CD4-positive, alpha-beta memory T cell (primary cell): ENCODE data around the gene ARHGAP45. TPM values are rescaled to one million over a fixed set of nuclear protein-coding genes. Genes with fewer than 3 reads are reported as not detected.

Experiments used
- CTCF ChIA-PET: fragments of 350-600 bp; sonication (Branson Sonifier 250); formaldehyde crosslinking; loops from one replicate; lab custom pipeline; 2021; ENCODE audit warnings: inconsistent platforms; ENCODE audit not compliant: partially characterized antibody; lab: Charles Lee
- POLR2A ChIA-PET: fragments of 350-600 bp; sonication (Branson Sonifier 250); formaldehyde crosslinking; loops from one replicate; lab custom pipeline; 2021; ENCODE audit not compliant: partially characterized antibody; lab: Charles Lee
- DNase-seq, 5 donors: peaks; one replicate each; pipeline versions ENCODE4 v3.0.0 to v3.0.0-alpha.2; 2020 to 2022; ENCODE audit warnings: mixed read lengths in 1 of 5
- H3K27ac ChIP-seq: one replicate; pipeline ENCODE4 v1.7.0; 2013; ENCODE audit warnings: low read depth, low read length
- H3K27me3 ChIP-seq: 2 replicates; pipeline ENCODE4 v1.7.0; 2013; ENCODE audit warnings: mild to moderate bottlenecking, low read length, moderate library complexity; ENCODE audit not compliant: insufficient read depth
- H3K36me3 ChIP-seq: 2 replicates; pipeline ENCODE4 v1.7.0; 2013; ENCODE audit warnings: mild to moderate bottlenecking, low read length, moderate library complexity; ENCODE audit not compliant: insufficient read depth
- H3K4me1 ChIP-seq: 2 replicates; pipeline ENCODE4 v1.7.0; 2013; ENCODE audit warnings: mild to moderate bottlenecking, low read length, moderate library complexity; ENCODE audit not compliant: insufficient read depth
- H3K4me3 ChIP-seq, 2 donors: one replicate each; pipeline ENCODE4 v1.7.0; 2013; ENCODE audit warnings: low read length in 2 of 2, mild to moderate bottlenecking in 1 of 2
- H3K9me3 ChIP-seq, 2 donors: one replicate each; pipeline ENCODE4 v1.7.0; 2013; ENCODE audit warnings: low read length in 2 of 2, control low read depth in 1 of 2; ENCODE audit not compliant: control insufficient read depth in 1 of 2
- H3K27ac Mint-ChIP-seq, 7 donors: one replicate each; pipeline ENCODE4 v1.8.0; 2020 to 2021; ENCODE audit warnings: mixed read lengths in 7 of 7, mild to moderate bottlenecking in 6 of 7, inconsistent platforms in 3 of 7, moderate library complexity in 3 of 7
- H3K27me3 Mint-ChIP-seq, 2 donors: one replicate each; pipeline ENCODE4 v1.8.0; 2020 to 2021; ENCODE audit warnings: mixed read lengths in 2 of 2
- H3K36me3 Mint-ChIP-seq, 2 donors: one replicate each; pipeline ENCODE4 v1.8.0; 2020 to 2021; ENCODE audit warnings: mixed read lengths in 2 of 2, inconsistent platforms in 1 of 2, mild to moderate bottlenecking in 1 of 2
- H3K4me1 Mint-ChIP-seq, 4 donors: one replicate each; pipeline ENCODE4 v1.8.0; 2020 to 2021; ENCODE audit warnings: mixed read lengths in 4 of 4, mild to moderate bottlenecking in 1 of 4
- H3K4me3 Mint-ChIP-seq, 8 donors: one replicate each; pipeline ENCODE4 v1.8.0; 2020 to 2021; ENCODE audit warnings: mixed read lengths in 8 of 8, mild to moderate bottlenecking in 7 of 8, moderate library complexity in 6 of 8, inconsistent platforms in 3 of 8
- H3K9me3 Mint-ChIP-seq, 8 donors: one replicate each; pipeline ENCODE4 v1.8.0; 2020 to 2021; ENCODE audit warnings: mixed read lengths in 8 of 8, mild to moderate bottlenecking in 5 of 8, inconsistent platforms in 3 of 8, moderate library complexity in 1 of 8
- intact Hi-C: fragments of 100-400 bp; cut with micrococcal nuclease; formaldehyde crosslinking; loops from one replicate; pipeline ENCODE4 v1.15.1; 2023
- polyA plus RNA-seq, 2 donors: library from polyadenylated mRNA; unstranded; fragments of 300-500 nt; fragmentation: Illumina TruSeq; gene quantifications; one replicate each; pipeline ENCODE4 v1.2.3, GENCODE V29; 2021
- total RNA-seq, 2 experiments: library from RNA; stranded (reverse); gene quantifications; one replicate each; pipeline ENCODE4 v1.2.3, GENCODE V29; 2021

Gene ARHGAP45
- total and polyA plus RNA-seq, 4 experiments from 2014 or later, result 222 to 836 (median 667) TPM

DNA sequence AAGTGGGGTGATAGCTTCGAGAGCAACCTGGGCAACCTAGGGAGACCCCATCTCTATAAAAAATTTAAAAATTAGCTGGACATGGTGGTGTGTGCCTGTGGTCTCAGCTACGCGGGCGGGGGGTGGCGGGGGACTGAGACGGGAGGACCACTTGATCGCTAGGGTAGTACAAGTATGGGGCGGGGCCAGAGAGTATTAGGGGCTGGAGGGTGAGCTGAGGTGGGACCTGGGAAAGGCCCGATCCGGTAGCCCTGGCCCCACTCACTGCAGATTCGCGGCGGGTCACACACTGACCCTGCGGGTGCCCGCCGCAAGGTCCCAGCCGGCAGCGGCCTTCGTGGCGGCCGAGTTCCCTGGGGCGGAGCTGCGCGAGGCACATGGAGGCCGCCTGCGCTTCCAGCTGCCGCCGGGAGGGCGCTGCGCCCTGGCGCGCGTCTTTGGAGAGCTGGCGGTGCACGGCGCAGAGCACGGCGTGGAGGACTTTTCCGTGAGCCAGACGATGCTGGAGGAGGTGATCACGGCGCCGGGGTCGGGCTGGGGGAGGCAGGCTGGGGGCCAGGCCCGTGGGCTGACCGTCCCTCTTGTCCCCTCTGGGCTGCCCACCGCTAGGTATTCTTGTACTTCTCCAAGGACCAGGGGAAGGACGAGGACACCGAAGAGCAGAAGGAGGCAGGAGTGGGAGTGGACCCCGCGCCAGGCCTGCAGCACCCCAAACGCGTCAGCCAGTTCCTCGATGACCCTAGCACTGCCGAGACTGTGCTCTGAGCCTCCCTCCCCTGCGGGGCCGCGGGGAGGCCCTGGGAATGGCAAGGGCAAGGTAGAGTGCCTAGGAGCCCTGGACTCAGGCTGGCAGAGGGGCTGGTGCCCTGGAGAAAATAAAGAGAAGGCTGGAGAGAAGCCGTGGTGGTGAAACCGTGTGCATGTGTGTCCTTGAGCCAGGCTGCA, 2.0 kb upstream of the ARHGAP45 start:
- H3K27me3 ChIP-seq, result no peaks in the 10 kb centered on the region

DNA sequence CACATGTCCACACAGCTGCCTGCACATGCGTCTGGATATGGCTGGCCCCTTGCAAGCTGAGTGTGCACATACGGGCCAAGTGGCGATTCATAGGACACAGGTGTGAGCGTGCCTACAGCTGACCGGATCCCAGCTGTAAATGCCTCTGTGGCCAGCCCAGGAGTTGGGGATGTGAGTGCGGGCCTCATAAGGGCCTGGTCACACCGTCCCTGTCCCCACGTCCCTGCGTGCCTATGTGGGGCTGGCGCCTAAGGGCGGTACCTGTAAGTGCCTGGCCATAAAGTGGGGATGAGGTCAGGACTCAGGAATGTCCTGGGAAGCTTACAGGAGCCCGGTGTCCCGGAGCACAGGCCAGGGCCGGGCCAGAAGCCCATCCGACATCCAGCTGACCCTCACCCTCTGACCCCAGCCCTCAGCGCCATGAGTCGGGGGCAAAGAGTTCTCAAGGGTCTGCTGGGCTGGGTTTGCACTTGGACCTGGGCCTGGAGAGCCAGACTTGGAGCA, 1.3 kb upstream of the ARHGAP45 start:
- Mint-ChIP-seq H3K4me1 (peaks cover 21 to 59% (median 38%) of the 10 kb centered on the region in 4 donors), H3K9me3 (peaks cover 0 to 5% (median 0%) of the 10 kb centered on the region in 8 donors), H3K36me3 (peaks cover 13% of the 10 kb centered on the region in 2 donors), H3K27me3 (no peaks in the 10 kb centered on the region), H3K27ac (peak overlapping the region; percentile 37 to 95 (median 84)), H3K4me3 (peak overlapping the region in 6 of 8 donors; percentile 51 to 96 (median 70))
- ChIA-PET CTCF (interaction anchor here (1.2 to 5.7 kb wide), 14 partner anchors 8 to 44 kb away, joined by 3 to 219 read pairs (median 4); partner anchors contain the start of genes CNN2 and RNU6-2), POLR2A (interaction anchor here (1.2 to 57.1 kb wide), 6 partner anchors 2 to 203 kb away, joined by 7 to 3893 read pairs (median 532); partner anchors contain the start of genes ABCA7, ARHGAP45, CIRBP and CNN2)
- H3K4me3 ChIP-seq, result no peak overlapping the region
- H3K4me1 ChIP-seq, result peaks cover 50% of the 10 kb centered on the region
- H3K27me3 ChIP-seq, result no peaks in the 10 kb centered on the region
- H3K9me3 ChIP-seq, result no peaks in the 10 kb centered on the region
- intact Hi-C loops, result loop anchor here (1.0 to 2.0 kb wide), 4 partner anchors 23 to 45 kb away; partner anchors contain the start of genes POLR2E, RNU6-2 and TMEM259
- DNase-seq, result no peak
- peak overlapping the region; percentile 98 for H3K27ac ChIP-seq
- peaks cover 2% of the 10 kb centered on the region for H3K36me3 ChIP-seq

More for the DNA sequence above, 2.0 kb upstream of the ARHGAP45 start:
- Mint-ChIP-seq H3K36me3 (peaks cover 11% of the 10 kb centered on the region in 2 donors), H3K27me3 (no peaks in the 10 kb centered on the region), H3K27ac (peak overlapping the region; percentile 53 to 95 (median 86)), H3K4me1 (peaks cover 21 to 56% (median 36%) of the 10 kb centered on the region in 4 donors), H3K9me3 (peaks cover 0 to 5% (median 0%) of the 10 kb centered on the region in 8 donors), H3K4me3 (peak overlapping the region; percentile 57 to 78 (median 69))
- POLR2A ChIA-PET, result interaction anchor here (0.6 to 57.1 kb wide), 10 partner anchors 2 to 204 kb away, joined by 3 to 3893 read pairs (median 10); partner anchors contain the start of genes ABCA7, ARHGAP45, CIRBP and CNN2
- DNase-seq, result peak; percentile 64 to 73 (median 71)
- Histone ChIP-seq H3K27ac (no peak overlapping the region), H3K4me3 (no peak overlapping the region), H3K9me3 (no peaks in the 10 kb centered on the region), H3K4me1 (peaks cover 43% of the 10 kb centered on the region), H3K36me3 (no peaks in the 10 kb centered on the region)
- CTCF ChIA-PET, result interaction anchor here (0.6 to 5.7 kb wide), 21 partner anchors 11 to 142 kb away, joined by 3 to 219 read pairs (median 4); partner anchors contain the start of genes CNN2, POLR2E and RNU6-2
- intact Hi-C loops, result loop anchor here (1.0 kb wide), 2 partner anchors 23 to 37 kb away; no protein-coding TSS in a partner anchor

DNA sequence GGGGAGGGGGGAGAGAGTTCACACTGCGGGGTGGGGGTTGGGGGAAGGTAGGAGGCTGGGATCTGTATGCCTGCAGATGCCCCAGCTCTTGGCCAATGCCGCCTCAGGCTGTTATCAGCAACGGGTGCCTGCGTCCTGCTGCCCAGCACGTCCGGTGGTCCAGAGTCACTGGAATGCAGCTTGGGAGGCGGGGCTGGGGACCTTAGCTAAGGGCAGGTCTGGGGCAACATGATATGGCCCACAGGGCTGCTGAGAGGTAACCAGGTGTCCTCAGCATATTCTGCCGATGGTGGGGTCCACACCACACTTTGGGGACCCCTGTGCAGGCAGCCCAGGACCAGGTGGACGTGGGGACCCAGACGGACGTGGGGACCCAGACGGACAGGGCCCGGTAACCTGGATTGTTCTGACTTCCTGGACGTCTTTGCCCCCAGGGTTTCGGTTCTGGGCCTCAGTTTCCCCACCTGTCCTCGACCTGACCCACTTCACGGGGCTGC, 668 bp upstream of the ARHGAP45 start:
- Histone ChIP-seq H3K36me3 (peaks cover 5% of the 10 kb centered on the region), H3K9me3 (no peaks in the 10 kb centered on the region), H3K27ac (peak overlapping the region; percentile 98), H3K27me3 (no peaks in the 10 kb centered on the region), H3K4me3 (peak overlapping the region in 1 of 2 donors; percentile 85), H3K4me1 (peaks cover 54% of the 10 kb centered on the region)
- Mint-ChIP-seq H3K4me1 (peaks cover 21 to 59% (median 38%) of the 10 kb centered on the region in 4 donors), H3K4me3 (peak overlapping the region in 7 of 8 donors; percentile 71 to 96 (median 83)), H3K27me3 (no peaks in the 10 kb centered on the region), H3K9me3 (peaks cover 0 to 5% (median 0%) of the 10 kb centered on the region in 8 donors), H3K36me3 (peaks cover 13% of the 10 kb centered on the region in 2 donors), H3K27ac (peak overlapping the region; percentile 17 to 96 (median 85))
- intact Hi-C loops, result loop anchor here (2.0 kb wide), 2 partner anchors 29 to 45 kb away; partner anchors contain the start of genes POLR2E, RNU6-2 and TMEM259
- ChIA-PET POLR2A (interaction anchor here (0.8 to 57.1 kb wide), 16 partner anchors 3 to 209 kb away, joined by 3 to 3893 read pairs (median 10); partner anchors contain the start of genes ABCA7, ARHGAP45, CIRBP and CNN2), CTCF (interaction anchor here (1.0 to 5.7 kb wide), 13 partner anchors 8 to 127 kb away, joined by 3 to 219 read pairs (median 6); partner anchors contain the start of gene CNN2)
- DNase-seq, result no peak

DNA sequence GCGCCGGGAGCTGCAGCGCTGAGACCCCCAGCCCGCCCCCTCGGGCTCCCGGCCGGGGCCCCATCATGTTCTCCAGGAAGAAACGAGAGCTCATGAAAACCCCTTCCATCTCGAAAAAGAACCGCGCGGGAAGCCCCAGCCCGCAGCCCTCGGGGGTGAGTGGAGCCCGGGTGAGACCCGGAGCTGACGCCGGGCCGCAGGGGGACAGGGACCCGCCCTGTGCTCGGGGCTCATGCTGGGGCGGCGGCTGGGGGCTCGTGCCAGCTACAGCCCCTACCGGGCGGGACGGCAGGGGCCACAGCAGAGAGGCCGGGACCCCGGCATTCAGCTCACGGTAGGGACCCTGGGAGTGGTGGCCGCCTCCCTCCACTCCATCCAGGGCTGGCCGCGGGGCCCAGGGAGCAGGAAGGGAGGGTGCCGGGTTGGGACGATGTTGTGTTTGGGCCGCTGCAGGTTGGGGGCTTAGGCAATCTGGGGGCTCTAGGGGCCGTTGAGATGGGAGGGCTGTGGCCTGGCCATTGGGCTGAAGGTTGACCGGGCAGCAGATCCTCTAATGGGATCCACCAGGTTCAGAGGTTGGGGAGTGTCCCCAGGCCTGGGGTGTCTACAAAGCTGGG, 482 bp downstream of the ARHGAP45 start:
- peak overlapping the region; percentile 85 to 92 for H3K4me3 ChIP-seq
- no peaks in the 10 kb centered on the region for H3K9me3 ChIP-seq
- H3K9me3 Mint-ChIP-seq, result peaks cover 0 to 5% (median 0%) of the 10 kb centered on the region in 8 donors
- H3K27me3 Mint-ChIP-seq, result no peaks in the 10 kb centered on the region
- H3K4me3 Mint-ChIP-seq, result peak overlapping the region; percentile 88 to 97 (median 94)
- H3K27ac Mint-ChIP-seq, result peak overlapping the region; percentile 93 to 97 (median 96)
- ChIA-PET CTCF (interaction anchor here (0.7 to 5.7 kb wide), 16 partner anchors 9 to 199 kb away, joined by 3 to 219 read pairs (median 4); partner anchors contain the start of gene ABCA7), POLR2A (interaction anchor here (0.6 to 57.1 kb wide), 27 partner anchors 4 to 406 kb away, joined by 3 to 3893 read pairs (median 6); partner anchors contain the start of genes ABCA7, ARHGAP45, CIRBP and CNN2)
- H3K4me1 Mint-ChIP-seq, result peaks cover 25 to 70% (median 46%) of the 10 kb centered on the region in 4 donors
- peaks cover 65% of the 10 kb centered on the region for H3K4me1 ChIP-seq
- H3K27ac ChIP-seq, result peak overlapping the region; percentile 98
- H3K36me3 Mint-ChIP-seq, result peaks cover 22 to 23% of the 10 kb centered on the region in 2 donors
- H3K27me3 ChIP-seq, result no peaks in the 10 kb centered on the region
- intact Hi-C loops, result loop anchor here (1.0 to 2.0 kb wide), 4 partner anchors 26 to 47 kb away; partner anchors contain the start of genes GPX4, POLR2E, RNU6-2 and TMEM259
- peaks cover 15% of the 10 kb centered on the region for H3K36me3 ChIP-seq
- DNase-seq, result peak; percentile 81 to 94 (median 83)

DNA sequence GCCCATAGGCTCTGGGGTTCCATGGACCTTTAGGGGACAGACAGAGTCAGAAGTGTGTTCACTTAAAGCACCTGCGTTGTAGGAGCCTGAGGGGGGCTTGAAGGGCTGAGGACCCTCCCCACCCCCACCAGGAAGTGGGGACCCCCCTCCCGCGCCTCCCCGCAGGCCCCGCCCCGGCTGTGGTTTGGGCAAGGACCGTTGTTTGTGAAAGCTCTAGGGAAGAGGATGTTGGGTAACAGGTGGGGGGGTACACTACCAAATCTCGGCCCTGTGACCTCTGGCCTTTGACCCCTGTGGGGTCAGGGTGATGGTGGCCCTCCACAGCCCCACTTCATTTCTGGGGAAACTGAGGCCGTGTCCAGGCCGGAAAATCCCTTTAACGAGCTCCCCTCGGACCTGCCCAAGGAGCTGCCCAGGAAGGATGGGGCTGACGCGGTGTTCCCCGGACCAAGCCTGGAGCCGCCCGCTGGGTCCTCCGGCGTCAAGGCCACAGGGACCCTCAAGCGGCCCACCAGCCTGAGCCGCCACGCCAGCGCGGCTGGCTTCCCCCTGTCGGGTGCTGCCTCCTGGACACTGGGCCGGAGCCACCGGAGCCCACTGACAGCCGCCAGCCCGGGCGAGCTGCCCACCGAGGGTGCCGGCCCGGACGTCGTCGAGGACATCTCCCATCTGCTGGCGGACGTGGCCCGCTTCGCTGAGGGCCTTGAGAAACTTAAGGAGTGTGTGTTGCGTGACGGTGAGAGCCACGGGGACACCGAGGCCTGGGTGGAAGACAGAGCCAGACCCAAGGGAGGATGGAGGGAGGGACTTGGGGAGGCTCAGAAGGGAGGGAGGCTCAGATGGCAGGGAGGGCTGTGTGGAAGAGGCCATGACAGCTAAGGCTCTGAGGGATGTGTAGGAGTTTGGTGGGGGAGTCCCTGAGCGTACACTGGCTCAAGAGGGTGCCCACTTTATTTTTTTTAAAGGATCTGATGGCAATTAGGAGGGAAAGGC, 1.3 kb downstream of the ARHGAP45 start:
- peaks cover 30 to 71% (median 51%) of the 10 kb centered on the region in 4 donors for H3K4me1 Mint-ChIP-seq

More for the DNA sequence above, 1.3 kb downstream of the ARHGAP45 start:
- no peaks in the 10 kb centered on the region for H3K27me3 Mint-ChIP-seq
- intact Hi-C loops, result loop anchor here (1.0 kb wide), 1 partner anchor 9 kb away; no protein-coding TSS in a partner anchor
- peak overlapping the region; percentile 88 to 97 (median 96) for H3K4me3 Mint-ChIP-seq
- peaks cover 74% of the 10 kb centered on the region for H3K4me1 ChIP-seq
- H3K27me3 ChIP-seq, result no peaks in the 10 kb centered on the region
- peaks cover 23% of the 10 kb centered on the region for H3K36me3 ChIP-seq
- peak overlapping the region; percentile 93 to 98 (median 97) for H3K27ac Mint-ChIP-seq
- peaks cover 25 to 31% of the 10 kb centered on the region in 2 donors for H3K36me3 Mint-ChIP-seq
- peaks cover 0 to 4% (median 0%) of the 10 kb centered on the region in 8 donors for H3K9me3 Mint-ChIP-seq
- no peaks in the 10 kb centered on the region for H3K9me3 ChIP-seq
- H3K27ac ChIP-seq, result peak overlapping the region; percentile 98
- ChIA-PET POLR2A (interaction anchor here (0.6 to 57.1 kb wide), 22 partner anchors 5 to 407 kb away, joined by 3 to 3893 read pairs (median 6); partner anchors contain the start of genes ABCA7, ARHGAP45, CIRBP and CNN2), CTCF (interaction anchor here (0.7 to 5.7 kb wide), 14 partner anchors 10 to 198 kb away, joined by 3 to 219 read pairs (median 4); no protein-coding TSS in a partner anchor)
- peak overlapping the region; percentile 85 to 92 for H3K4me3 ChIP-seq
- peak; percentile 72 to 79 (median 75) for DNase-seq
